A673 (cell line): Measurements from ENCODE around the gene PSENEN.

ENCODE experiments used
- EZH2 ChIP-seq: fragments of 200-600 bp; sonication (generic); IDR thresholded peaks from 2 replicates; pipeline ENCODE4 v1.6.1; 2017; ENCODE audit warnings: borderline replicate concordance, low read depth, mild to moderate bottlenecking, mixed read lengths, antibody characterized with exemption, low read length; ENCODE audit not compliant: poor library complexity, severe bottlenecking
- TF ChIP-seq, protein P1 (sequence below): fragments of 300-800, 200-600 bp; sonication (generic); conservative IDR thresholded peaks from 2 replicates; pipeline ENCODE4 v1.5.1; 2017; ENCODE audit warnings: low read depth, mild to moderate bottlenecking, antibody characterized with exemption, low read length, moderate library complexity, mixed read lengths

DNA sequence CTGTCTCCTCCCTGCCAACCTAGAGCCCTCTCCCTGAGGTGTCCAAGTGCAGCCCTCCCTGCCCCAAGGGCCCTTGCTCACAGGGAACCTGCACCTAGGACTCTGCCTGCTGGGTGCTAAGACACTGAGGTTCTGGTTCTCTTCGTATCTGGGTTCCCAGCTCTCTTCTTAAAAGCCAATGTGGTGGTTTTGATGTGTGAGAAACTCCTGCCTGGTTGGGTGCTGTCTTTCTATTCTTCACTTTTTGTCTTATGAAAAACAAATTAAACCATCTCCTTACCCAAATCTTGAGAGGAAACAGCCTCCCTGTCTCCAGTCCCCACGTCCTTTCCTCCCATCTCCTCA lies 32.0 kb upstream of the PSENEN start:
- TF ChIP-seq, protein P1, sequence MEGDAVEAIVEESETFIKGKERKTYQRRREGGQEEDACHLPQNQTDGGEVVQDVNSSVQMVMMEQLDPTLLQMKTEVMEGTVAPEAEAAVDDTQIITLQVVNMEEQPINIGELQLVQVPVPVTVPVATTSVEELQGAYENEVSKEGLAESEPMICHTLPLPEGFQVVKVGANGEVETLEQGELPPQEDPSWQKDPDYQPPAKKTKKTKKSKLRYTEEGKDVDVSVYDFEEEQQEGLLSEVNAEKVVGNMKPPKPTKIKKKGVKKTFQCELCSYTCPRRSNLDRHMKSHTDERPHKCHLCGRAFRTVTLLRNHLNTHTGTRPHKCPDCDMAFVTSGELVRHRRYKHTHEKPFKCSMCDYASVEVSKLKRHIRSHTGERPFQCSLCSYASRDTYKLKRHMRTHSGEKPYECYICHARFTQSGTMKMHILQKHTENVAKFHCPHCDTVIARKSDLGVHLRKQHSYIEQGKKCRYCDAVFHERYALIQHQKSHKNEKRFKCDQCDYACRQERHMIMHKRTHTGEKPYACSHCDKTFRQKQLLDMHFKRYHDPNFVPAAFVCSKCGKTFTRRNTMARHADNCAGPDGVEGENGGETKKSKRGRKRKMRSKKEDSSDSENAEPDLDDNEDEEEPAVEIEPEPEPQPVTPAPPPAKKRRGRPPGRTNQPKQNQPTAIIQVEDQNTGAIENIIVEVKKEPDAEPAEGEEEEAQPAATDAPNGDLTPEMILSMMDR: no peak
- no peak for TF ChIP-seq EZH2
